CD4-positive, alpha-beta T cell treated with Interferon alpha-2 for 1 hour (primary cell): ENCODE measurements around the gene ATP11A.
"Not testable (repeated sequence)": the region's sequence is repeated elsewhere in the genome, so short reads cannot be mapped to it uniquely, and the experiment has no call there.

ENCODE experiments used
- DNase-seq, 2 donors: peaks; one replicate each; pipeline ENCODE4 v3.0.0-alpha.2; 2020 to 2022

Gene ATP11A

DNA sequence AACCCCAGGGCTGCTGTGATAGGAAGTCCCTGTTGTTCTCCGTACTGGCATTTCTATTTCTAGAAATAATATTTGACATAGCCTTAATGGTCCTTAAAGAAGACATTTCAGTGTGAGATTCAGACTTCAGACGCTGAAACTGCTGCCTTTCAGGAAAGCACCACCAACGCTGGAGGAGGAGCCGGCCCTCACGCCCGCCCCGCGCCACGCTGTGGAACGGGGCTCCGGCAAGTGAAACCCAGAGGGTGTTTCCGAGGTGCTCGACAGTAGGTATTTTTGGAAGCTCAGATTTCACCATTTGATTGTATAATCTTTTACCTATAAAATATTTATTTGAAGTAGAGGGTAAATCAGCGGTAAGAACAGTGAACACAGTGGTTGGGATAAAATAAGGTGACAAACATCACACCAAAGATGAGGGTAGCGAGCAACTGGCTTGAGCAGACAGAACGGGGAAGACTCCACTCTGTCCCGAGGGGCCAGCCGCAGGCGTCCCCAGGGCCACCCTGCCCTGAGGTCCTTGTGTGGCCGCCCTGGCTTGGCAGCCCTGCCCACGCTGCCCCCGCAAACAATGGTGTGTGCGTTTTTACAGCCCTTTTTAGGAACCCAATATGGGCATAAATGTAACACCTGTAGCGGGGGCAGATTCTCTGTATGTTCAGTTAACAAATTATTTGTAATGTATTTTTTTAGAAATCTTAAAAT lies 193.6 kb downstream of the ATP11A start:
- DNase-seq: no peak

DNA sequence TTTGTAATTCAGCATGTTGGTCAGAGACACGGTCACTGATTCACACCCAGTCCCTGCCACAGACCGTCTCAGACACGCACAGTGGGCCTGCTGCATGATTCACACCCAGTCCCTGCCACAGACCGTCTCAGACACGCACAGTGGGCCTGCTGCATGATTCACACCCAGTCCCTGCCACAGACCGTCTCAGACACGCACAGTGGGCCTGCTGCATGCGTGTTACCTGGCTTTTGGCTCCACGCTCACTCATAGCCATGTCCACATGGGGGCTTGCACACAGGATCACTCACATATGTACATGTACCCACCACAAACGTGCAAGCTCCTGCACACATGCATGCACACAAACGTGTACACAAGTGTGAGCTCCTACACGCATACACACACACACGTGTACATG lies 194.9 kb downstream of the ATP11A start:
- DNase-seq: not testable (repeated sequence)

DNA sequence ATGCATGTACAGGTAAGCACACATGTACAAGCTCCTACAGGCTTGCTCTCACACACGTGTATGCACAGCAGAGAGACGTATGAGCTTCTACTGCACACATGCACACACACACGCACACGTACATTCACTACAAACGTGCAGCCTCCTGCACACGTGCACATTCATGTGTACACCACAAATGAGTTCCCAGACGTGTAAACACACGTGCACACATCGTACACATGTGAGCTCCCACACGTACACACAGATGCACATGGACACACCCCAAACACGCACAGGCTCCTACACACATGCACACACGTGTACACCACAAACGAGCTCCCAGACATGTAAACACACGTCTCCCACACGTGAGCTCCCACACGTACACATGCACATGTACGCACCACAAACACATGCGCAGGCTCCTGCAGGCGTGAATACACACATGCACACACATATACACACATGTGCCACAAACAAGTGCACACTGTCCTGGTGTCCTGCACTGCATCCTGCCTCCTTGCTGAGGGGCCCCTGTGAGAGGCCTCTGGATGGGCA lies 195.5 kb downstream of the ATP11A start:
- no peak for DNase-seq

- DNase-seq: no peak
These were observed 196.0 kb downstream of the ATP11A start for GRCh38 chr13:112885782-112886268.

DNA sequence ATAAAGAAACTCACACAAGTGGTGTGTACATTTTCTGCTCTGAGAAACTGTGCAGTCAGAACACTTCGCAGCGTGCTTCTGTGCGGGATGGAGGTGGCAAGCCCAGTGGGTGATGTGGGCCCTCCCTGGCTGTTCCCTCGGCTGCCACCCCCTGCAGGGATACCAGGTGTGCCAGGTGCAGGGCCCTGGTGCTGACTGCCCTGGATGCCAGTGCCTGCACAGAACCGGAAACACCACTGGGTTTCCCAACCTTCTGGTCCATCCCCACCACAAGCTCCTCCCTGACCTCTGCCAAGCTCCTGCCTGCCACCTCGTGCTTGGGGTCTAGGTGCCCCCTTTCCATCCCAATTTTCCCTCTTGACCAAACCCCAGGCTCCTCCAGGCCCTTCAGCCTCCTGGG lies 197.3 kb downstream of the ATP11A start:
- DNase-seq: no peak

DNA sequence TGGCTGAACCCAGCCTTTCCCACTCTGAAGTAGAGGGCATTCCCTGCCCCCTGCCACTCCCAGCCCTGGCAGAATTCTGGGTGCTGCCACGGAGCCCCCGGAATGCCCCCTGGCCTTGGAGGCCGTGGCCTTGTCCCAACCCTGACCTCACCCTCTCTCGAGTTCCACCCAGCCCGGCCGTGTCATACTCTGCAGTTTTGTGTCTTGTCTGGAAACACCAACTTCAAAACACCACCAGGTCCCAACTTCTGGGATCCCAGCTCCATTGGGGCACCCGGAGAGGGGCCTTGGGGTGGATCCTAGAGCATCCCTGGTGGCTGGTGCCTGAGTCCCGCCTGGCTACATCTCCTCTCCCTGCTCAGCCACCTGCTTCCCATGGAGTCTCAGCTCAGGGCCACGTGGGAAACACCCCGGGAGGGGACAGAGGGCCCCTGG lies 197.7 kb downstream of the ATP11A start:
- no peak for DNase-seq

GRCh38 chr13:112888238-112889111 lies 198.6 kb downstream of the ATP11A start:
- no peak for DNase-seq

- no peak for DNase-seq
These were observed 199.8 kb downstream of the ATP11A start for GRCh38 chr13:112889351-112890290.

- DNase-seq: no peak
These were observed 200.7 kb downstream of the ATP11A start for GRCh38 chr13:112890316-112891145.

DNA sequence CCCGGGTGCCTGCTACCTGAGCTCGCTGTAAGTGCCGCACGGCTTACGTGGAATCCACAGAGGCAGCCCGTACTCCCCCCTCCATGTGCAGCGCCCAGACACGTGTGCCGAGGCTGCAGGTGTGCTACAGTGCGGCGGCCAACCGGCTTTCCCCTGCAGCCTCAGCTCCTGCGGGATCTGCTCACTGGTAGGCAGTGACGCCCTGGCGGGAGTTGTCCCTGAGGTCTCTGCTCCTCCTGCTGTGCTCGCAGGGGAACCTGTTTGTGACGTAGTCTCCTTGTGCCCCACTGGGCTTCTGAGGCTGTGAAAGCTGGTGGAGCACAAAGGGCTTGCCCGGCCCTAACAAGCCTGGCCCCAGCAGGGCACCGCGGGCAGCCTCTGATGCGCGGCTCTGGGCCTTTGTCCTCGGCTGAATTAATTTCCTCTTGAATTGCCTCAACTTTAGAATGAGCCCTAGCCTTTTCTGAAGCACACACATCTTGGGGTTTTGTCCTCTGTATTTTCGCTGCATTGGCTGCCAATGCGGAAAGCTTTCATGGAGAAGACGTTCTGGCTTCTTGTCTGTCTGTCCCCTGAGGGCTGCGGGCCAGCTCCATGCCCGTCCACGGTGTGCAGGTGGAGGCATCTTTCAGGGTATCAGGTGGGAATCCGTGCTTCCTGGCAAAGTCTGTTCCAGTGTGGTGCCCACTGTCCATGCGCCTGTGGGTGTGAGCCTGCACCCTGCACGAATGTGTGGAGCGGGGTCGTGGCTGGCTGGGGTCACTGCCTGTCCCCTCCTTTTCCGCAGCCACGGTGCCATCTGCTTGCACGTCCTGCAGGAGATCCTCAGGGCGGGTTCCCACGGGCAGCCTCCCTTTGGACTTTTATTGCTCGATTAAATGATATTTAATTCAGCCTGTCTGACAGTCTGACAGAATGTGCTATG lies 201.9 kb downstream of the ATP11A start:
- no peak for DNase-seq

GRCh38 chr13:112892426-112893206 lies 202.8 kb downstream of the ATP11A start:
- no peak for DNase-seq

GRCh38 chr13:112893207-112893569 lies 203.3 kb downstream of the ATP11A start:
- DNase-seq: no peak

DNA sequence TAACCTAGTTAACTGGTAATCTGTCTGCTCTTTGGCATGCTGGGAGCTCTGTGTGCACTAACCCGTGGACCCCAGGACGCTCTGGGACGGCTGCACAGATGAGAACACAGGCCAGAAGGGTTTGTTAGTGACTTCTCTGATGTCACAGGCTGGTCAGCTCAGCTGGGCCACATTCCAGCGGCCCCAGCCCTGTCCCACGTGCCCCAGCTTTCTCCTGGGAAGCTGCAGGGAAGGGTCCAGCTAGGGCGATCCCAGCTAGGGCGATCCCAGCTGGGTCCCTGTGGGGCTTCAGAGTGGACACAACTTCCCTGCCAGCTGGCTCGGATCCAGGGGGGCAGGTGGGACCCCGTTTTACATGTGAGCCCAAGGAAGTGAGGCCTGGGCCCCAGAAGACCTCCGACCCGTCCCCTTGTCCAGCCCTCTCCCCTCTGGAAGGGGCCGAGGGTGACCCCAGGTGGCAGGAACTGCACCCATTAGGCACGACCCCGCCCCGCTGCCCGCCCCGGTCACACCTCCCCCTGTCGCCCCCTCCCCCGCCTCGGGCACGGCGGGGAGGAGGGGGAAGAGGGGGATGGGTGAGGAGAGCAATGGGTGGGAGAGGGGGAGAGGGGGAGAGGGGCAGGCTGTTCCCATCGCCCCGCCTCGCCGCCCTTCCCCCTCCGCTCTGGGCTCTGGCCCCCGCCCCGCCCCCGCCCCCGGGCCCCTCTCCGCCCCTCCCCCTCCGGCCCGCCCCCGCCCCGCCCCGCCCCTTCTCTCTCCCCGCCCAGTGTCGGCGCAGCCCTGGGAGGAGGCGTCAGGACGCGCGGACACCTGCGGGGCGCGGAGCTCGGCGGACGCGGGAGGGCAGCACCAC lies 204.0 kb downstream of the ATP11A start:
- DNase-seq: peak; percentile 35 to 37

DNA sequence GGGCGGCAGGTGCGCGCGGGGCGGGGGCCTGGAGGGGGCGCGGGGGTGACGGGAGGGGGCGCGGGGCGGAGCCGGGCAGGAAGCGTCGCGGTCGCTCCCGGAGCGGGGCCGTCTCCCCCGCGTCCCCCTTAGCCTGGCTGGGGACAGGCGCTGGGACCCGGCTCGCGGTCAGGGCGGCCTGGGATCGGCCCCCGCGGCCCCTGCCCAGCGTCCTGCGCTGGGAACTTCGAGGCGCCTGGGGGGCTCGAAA lies 204.5 kb downstream of the ATP11A start:
- DNase-seq: no peak

DNA sequence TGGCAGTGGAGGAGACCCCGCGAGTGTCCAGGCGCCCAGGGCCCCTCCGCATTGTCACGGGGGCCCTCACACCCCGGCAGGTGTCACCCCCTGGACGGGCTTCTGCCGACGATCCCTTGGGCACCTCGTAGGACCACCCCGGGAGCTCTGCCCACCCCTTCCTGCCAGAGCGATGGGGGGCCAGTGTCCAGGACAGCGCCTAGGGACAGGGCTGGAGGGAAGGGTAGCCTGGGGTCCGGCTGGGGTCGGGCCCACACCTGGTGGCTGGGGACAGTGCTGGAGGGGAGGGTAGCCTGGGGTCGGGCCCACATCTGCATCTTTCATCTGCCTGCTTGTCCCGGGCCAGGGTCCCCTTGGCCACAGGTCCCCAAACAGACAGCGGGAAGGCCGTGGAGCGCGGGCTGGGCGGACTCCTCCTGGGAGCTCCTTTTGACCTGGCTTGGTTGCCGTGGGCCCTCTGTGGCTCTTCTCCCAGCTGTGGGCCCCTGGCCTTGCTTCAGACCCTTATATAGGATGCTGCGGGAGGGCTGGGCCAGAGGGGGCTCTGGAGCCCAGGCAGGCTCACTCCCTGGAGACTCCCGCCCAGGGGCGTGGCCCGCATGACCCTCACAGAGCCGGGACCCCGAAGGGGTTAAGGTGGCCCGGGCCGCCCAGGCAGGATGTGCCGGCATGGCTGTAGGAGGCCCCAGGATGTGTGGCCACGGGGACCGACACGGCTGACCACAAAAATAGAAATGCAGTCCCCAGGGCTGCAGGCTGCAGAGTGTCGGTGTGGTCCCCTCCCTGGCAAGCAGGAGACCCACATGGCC lies 205.0 kb downstream of the ATP11A start:
- DNase-seq: no peak

- DNase-seq: no peak
These were observed 206.0 kb downstream of the ATP11A start for GRCh38 chr13:112895521-112896465.
